ENCODE measurements around the gene ADK. TPM values are rescaled to one million over a fixed set of nuclear protein-coding genes. Genes with fewer than 3 reads are reported as not detected.
"Not testable (repeated sequence)": the region's sequence is repeated elsewhere in the genome, so short reads cannot be mapped to it uniquely, and the experiment has no call there.

ADK gene
- total RNA-seq, 1 experiment from 2014 or later = 159 TPM

DNA sequence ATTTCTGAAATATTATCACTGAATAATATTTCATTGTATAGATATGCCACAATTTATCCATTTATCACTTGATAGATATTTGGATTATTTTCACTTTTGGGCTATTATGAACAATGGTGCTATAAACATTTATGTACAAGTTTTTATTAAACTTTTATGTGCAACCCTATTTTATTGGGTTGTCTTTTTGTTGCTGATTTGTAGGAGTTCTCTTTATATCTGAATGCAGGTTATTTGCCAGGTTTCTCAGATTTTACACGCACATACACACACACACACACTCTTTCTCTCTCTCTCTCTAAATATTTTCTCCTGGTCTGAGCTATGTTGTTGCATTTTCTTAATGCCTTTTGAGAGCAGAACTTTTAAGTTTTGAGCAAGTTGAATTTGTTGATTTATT, 36.2 kb downstream of the ADK start:
- POLR2A ChIA-PET (ENCODE audit: unreplicated experiment) = interaction anchor here (0.7 kb wide), 1 partner anchor 9 kb away, joined by 3 read pairs; no protein-coding TSS in a partner anchor
- Histone ChIP-seq H3K4me1 (replicated peaks; ENCODE audit: insufficient read depth) (peaks cover 58% of the 10 kb centered on the region), H3K4me3 (no peak overlapping the region), H3K4me2 (peak overlapping the region; percentile 38), H3K79me2 (ENCODE audit: low read depth) (peaks cover 90% of the 10 kb centered on the region), H3K27me3 (ENCODE audit: insufficient read depth, low read depth) (no peaks in the 10 kb centered on the region), H3K27ac (peak overlapping the region; percentile 43), H3K9me2 (ENCODE audit: insufficient read depth) (no peaks in the 10 kb centered on the region), H3F3A (ENCODE audit: insufficient read depth, low read depth) (peaks cover 38% of the 10 kb centered on the region), H3K36me3 (ENCODE audit: low read depth) (no peaks in the 10 kb centered on the region; the same call in 1 of the 2 replicates), H4K20me1 (ENCODE audit: insufficient read depth) (no peaks in the 10 kb centered on the region), H3K9me3 (ENCODE audit: insufficient read depth, low read depth) (no peaks in the 10 kb centered on the region), H2AFZ (no peak overlapping the region)
- DNase-seq = no peak
- CTCF ChIA-PET = no interaction called here
- no peak for TF ChIP-seq EZH2 (IDR thresholded peaks at IDR 0.05; ENCODE audit: low read depth)
- TF ChIP-seq, protein P1, sequence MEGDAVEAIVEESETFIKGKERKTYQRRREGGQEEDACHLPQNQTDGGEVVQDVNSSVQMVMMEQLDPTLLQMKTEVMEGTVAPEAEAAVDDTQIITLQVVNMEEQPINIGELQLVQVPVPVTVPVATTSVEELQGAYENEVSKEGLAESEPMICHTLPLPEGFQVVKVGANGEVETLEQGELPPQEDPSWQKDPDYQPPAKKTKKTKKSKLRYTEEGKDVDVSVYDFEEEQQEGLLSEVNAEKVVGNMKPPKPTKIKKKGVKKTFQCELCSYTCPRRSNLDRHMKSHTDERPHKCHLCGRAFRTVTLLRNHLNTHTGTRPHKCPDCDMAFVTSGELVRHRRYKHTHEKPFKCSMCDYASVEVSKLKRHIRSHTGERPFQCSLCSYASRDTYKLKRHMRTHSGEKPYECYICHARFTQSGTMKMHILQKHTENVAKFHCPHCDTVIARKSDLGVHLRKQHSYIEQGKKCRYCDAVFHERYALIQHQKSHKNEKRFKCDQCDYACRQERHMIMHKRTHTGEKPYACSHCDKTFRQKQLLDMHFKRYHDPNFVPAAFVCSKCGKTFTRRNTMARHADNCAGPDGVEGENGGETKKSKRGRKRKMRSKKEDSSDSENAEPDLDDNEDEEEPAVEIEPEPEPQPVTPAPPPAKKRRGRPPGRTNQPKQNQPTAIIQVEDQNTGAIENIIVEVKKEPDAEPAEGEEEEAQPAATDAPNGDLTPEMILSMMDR (conservative IDR thresholded peaks at IDR 0.05) = no peak
- no TSS peak for BruUV-seq (replicated peaks)
- intact Hi-C loops (cut with micrococcal nuclease; ENCODE audit: unreplicated experiment) = no loop called here

GRCh38 chr10:74188617-74189016, 37.6 kb downstream of the ADK start:
- H3K9me3 ChIP-seq (ENCODE audit: insufficient read depth, low read depth); H2AFZ ChIP-seq; BruUV-seq (replicated peaks); H3K4me3 ChIP-seq; POLR2A ChIA-PET (ENCODE audit: unreplicated experiment); H3K9me2 ChIP-seq (ENCODE audit: insufficient read depth); H4K20me1 ChIP-seq (ENCODE audit: insufficient read depth); intact Hi-C loops (cut with micrococcal nuclease; ENCODE audit: unreplicated experiment); DNase-seq; H3K36me3 ChIP-seq (ENCODE audit: low read depth); H3K27me3 ChIP-seq (ENCODE audit: insufficient read depth, low read depth): not testable (repeated sequence)
- Histone ChIP-seq H3K79me2 (ENCODE audit: low read depth) (peaks cover 90% of the 10 kb centered on the region), H3K4me1 (replicated peaks; ENCODE audit: insufficient read depth) (peaks cover 70% of the 10 kb centered on the region), H3F3A (ENCODE audit: insufficient read depth, low read depth) (peaks cover 46% of the 10 kb centered on the region), H3K27ac (peak overlapping the region; percentile 96), H3K4me2 (peak overlapping the region; percentile 85)
- CTCF ChIA-PET = interaction anchor here (0.7 kb wide), 1 partner anchor 40 kb away, joined by 3 read pairs; no protein-coding TSS in a partner anchor

GRCh38 chr10:74189999-74190421, 39.0 kb downstream of the ADK start:
- peak overlapping the region; percentile 96 for H3K27ac ChIP-seq
- ChIA-PET POLR2A (ENCODE audit: unreplicated experiment) (interaction anchor here (0.6 kb wide), 2 partner anchors 64 to 953 kb away, joined by 3 to 4 read pairs; no protein-coding TSS in a partner anchor), CTCF (interaction anchor here (0.6 kb wide), 1 partner anchor 886 kb away, joined by 4 read pairs; no protein-coding TSS in a partner anchor)
- peaks cover 90% of the 10 kb centered on the region for H3K79me2 ChIP-seq (ENCODE audit: low read depth)
- TF ChIP-seq EZH2 (IDR thresholded peaks at IDR 0.05; ENCODE audit: low read depth) = no peak
- TF ChIP-seq, protein P1 (conservative IDR thresholded peaks at IDR 0.05) = no peak
- peaks cover 46% of the 10 kb centered on the region for H3F3A ChIP-seq (ENCODE audit: insufficient read depth, low read depth)
- H2AFZ ChIP-seq = no peak overlapping the region
- H3K36me3 ChIP-seq (ENCODE audit: low read depth) = no peaks in the 10 kb centered on the region; the same call in none of the 2 replicates
- H3K9me2 ChIP-seq (ENCODE audit: insufficient read depth) = no peaks in the 10 kb centered on the region; the same call in 1 of the 2 replicates
- no peaks in the 10 kb centered on the region for H4K20me1 ChIP-seq (ENCODE audit: insufficient read depth)
- DNase-seq = peak; percentile 70 to 98
- H3K4me2 ChIP-seq = peak overlapping the region; percentile 85
- peak overlapping the region; percentile 50; the same call in 1 of the 2 replicates for H3K4me3 ChIP-seq
- intact Hi-C loops (cut with micrococcal nuclease; ENCODE audit: unreplicated experiment) = loop anchor here (1.0 to 2.0 kb wide), 3 partner anchors 14 to 41 kb away; no protein-coding TSS in a partner anchor
- no TSS peak for BruUV-seq (replicated peaks)
- H3K9me3 ChIP-seq (ENCODE audit: insufficient read depth, low read depth) = no peaks in the 10 kb centered on the region
- H3K4me1 ChIP-seq (replicated peaks; ENCODE audit: insufficient read depth) = peaks cover 74% of the 10 kb centered on the region
- H3K27me3 ChIP-seq (ENCODE audit: insufficient read depth, low read depth) = no peaks in the 10 kb centered on the region
